ENCODE data around the gene SPDYE16.
"Not testable (repeated sequence)": the region's sequence is repeated elsewhere in the genome, so short reads cannot be mapped to it uniquely, and the experiment has no call there.

SPDYE16 gene

DNA sequence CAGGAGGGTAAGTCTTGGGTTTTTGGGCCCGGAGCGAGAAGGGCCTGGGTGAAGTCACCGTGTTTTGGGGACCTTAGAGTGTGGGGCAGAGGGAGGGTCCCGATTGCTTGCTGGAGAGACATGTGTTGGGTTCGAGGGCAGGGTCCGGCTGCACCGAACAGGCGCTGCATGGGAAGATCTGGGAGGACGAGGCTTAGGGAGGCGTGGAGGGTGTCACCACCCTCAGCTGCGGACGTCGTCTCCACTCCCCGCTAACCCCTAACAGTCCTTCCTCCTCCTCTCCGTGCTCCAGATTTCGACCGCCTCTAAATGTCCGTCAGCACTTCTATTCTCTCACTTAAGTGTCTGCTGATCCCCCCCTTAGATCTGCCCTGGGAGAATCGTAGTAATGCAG lies 6.8 kb upstream of the SPDYE16 start:
- DNase-seq (ENCODE audit: low read depth): not testable (repeated sequence)

DNA sequence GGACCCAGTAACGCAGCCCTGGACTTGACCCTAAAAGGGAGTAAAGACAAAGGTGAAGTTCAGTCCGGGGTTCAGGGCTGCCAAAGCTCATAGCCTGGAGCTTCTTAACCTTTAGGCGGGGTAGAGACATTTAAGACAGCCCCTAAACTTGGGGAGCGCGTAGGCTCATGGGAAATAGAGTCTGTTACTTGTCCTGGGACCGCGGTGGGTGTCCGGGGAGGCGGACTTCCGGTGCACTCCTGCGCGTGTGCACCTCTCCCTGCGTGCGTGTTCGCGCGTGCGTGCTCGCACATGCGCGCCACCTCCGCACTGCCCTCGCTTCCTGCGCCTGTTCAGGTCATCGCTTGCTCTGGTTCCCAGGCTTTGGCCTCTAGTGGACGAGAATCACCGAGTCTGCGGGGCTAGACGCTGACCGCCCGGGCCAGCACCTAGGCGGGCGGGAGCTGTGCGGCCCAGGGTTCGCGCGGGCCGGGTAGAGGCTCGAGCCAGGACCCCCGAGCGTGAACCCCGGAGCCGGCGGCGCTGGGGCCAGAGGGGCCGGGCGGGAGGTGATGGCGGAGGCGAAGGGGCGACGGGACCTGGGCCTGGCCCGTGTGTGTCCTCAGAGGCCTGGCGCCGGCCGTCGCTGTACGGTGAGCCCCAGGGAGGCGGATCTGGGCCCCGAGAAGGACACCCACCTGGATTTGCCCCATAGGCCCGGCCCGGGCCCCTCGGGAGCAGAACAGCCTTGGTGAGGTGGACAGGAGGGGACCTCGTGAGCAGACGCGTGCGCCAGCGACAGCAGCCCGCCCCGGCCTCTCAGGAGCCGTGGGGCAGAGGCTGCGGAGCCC lies 6.1 kb upstream of the SPDYE16 start:
- peak; percentile 77 for DNase-seq (ENCODE audit: low read depth)

DNA sequence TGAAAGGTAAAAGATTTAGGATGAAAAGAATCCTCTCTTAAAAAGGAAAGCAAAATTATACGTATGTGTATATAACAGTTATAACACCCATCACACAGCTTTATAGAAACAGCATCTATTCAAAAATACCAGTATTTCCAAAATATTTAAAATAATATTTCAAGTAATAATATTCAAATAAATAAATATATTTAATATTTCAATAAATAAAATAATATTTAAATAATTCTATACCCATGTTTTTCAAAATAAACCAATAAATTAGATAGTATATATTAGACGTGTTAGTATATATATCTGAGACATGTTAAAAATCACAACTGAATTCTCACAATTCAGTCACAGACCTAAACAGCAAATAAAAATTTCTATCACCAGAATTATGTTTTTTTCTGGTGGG lies 11.5 kb downstream of the SPDYE16 start:
- DNase-seq (ENCODE audit: low read depth): not testable (repeated sequence)

DNA sequence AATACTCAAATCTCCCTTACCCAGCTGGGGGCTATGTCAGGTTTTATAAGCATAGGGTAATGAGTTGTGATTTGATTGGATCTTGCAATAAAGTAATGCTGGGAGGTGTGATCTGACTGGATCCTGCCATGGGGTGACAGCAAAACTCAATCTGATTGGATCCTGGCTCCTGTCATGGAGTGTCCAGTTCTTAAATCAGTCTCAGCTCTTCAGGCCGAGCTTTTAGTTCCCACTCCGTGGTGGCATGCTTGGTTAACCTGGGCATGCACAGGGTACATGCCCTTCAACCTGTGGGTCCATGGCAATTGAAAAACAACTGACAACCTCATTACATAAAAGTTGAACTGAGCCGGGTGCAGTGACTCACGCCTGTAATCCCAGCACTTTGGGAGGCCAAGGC lies 16.9 kb downstream of the SPDYE16 start:
- not testable (repeated sequence) for DNase-seq (ENCODE audit: low read depth)

DNA sequence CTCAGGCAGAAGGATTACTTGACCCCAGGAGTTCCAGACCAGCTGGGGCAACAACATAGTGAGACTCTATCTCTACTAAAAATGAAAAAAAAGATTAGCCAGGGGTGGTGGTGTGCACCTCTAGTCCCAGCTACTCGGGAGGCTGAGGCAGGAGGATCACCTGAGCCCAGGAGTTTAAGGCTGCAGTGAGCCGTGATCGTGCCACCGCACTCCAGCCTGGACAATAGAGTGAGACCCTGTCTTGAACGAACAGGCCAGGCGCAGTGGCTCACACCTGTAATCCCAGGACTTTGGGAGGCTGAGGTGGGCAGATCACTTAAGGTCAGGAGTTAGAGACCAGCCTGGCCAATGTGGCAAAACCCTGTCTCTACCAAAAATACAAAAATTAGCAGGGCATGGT lies 26.2 kb downstream of the SPDYE16 start:
- DNase-seq (ENCODE audit: low read depth): not testable (repeated sequence)

DNA sequence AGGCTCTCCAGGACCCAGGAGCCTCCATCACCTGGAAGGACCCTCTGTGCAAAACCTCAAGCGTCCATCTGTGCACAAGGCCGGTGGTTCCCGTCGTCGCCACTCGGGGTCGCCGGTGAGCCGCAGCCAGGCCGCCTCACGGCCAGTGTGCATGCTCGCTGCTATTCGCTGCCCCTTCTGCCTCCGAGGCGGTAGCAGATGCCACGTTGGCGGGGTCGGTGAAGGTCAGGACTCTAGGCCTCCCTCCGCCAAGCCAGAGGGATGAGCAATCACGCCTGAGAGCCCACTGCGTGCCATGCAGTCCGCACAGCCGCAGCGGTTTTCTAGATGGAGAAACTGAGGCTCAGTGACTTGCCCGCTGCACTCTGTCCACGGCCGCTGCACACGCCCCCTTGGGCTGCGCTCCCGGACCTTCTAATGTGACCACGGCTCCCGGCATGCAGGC lies 27.1 kb downstream of the SPDYE16 start:
- DNase-seq (ENCODE audit: low read depth): no peak

DNA sequence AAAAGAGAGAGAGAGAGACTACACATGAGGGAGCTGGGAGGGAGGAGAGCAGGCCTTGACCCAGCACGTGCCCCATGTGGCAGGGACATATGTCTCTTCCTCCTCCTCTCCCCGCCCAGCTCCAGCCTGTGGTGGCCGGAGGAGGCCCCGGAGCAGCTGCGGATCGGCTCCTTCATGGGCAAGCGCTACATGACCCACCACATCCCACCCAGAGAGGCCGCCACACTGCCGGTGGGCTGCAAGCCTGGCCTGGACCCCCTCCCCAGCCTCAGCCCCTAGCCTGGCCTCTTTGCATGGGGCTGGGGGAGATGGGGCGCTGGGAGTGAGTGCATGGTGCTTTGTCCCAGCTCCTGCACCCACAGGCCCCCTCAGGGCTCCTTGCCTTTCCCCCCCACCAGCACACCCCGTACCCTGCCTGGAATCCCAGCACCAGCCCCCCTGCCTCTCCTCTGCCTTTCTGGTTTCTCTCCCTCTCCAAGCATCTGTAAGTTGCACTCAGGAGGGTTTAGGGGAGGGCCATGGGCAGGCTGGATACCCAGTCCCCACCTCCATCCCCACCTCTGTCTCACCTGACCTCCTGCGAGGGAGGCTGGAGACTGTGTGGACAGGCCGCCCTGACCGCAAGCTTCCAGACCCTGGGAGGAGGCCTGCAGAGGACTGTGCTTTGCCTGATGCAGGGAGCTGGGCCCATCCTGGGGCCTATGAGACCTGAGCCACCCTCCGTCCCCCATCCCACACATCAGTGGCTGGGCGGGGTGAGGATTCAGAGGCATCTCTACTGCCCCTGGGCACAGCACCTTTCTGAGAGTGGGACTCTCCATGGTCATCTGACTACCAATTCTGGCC lies 27.9 kb downstream of the SPDYE16 start:
- DNase-seq (ENCODE audit: low read depth): no peak

DNA sequence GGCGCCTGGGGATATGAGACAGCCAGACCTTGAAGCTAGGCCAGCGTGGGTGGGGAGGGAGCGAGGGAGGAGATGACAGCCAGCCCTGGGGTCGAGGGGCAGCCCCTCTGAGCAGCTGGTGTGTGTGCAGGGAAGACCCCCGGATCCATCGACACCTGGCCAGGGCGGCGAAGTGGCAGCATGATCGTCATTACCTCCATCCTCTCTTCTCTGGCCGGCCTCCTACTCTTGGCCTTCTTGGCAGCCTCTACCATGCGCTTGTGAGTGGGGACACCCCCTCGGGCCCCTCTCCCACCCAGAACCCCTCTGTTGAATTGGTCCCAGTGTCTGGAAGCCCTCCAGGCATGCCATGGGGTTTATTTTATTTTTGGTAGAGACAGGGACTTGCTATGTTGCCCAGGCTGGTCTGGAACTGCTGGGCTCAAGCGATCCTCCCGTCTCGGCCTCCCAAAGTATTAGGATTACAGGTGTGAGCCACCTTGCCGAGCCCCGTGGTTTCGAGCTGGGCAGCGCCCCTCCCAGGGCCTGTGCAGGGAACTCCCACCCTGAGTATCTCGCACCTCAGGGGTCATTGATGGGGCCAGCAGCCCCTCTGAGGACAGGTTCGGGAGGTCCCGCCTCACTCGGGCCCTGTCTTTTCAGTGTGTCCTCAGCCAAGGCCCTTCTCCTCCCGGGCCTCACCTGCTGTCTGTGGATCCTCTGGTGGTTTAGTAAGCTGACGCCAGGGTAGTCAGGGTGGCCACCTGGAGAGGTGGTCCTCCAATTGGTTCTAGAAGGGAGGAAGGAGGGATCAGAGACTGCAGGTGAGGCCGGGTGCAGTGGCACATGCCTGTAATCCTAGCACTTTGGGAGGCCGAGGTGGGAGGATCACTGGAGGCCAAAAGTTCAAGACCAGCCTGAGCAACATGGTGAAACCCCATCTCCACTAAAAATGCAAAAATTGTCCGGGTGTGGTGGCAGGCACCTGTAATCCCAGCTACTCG lies 29.0 kb downstream of the SPDYE16 start:
- DNase-seq (ENCODE audit: low read depth): no peak

DNA sequence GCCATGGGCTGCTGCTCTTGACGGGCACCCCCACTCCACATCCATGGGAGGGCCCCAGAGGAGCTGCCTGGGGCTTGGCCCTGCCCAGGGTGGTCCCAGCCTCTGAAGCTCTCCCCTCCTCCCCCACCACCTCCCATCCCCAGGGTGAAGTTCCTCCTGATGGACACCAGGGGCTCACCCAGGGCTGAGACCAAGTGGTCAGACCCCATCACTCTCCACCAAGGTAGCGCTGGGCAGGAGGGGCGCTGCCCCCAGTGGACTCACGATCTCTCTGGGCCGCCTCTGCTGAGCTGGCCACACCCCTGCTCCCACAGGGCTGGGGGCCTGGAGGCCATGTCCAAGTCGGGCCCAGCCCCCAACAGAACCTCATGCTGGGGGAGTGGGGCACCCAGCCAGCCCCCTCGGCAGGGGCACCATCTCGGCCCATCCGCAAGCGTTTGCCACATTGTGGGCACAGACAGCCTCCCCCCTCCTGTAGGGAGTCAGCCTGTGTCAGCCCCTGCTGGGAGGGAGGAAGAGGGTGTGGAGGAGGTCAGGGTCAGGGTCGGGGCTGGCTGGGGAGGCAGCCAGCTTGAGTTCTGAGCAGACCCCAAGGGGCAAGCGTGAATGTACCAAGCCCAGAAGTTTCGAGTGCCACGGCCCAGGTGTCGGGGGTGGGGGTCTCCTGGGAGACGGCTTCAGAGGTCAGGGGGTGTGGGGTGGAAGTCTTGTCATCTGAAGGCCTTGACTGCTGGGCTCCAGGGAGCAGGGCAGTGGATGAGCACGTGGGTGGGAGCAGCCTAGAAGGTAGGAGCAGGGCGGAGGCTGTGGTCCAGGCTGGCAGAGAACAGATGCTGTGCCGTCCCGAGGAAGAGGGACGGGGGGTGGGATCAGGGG lies 29.9 kb downstream of the SPDYE16 start:
- no peak for DNase-seq (ENCODE audit: low read depth)

DNA sequence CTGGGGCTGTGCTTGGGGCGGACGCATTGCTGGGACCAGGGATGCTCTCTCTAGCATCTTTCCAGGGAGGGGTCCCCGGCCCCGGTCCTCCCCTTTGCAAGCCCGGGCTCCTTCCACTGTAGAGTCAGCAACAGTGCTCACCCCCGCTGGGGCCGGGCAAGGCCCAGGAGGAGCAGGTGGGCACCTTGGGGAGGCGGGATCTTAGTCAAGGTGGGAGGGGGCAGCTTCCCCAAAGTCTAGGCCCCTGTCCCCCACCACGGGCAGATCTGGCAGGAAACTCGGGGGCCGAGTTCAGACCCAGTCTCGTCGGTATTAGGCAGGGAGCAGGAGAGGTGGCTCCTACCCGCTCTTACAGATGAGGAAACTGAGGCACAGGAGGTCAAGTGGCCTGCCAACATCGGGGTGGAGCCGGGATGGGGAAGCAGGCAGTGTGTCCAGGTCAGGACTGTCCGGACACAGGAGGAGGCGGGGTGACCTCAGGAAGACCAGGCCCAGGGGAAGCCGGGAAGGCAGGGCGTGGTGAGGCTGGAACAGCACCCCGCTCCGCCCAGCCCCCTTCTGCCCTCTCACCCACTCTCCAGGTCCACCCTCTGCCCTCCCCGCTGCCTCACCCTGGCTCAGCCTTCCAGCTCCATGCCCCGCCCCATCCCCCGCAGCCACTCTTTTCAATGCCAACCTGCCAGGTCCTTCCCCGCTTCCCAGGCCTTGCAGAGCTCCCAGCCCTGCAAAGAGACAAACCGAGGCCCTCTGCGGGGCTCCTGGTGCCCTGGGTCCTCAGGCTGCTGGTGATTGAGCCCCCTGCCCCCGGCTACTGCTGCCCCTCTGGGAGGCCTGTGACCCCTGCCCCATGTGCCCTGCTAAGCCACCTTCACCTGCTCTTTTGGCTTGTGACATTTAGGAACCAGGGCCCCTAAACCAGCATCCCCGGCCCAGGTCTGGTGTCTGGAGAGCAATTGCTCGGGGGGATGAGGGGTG lies 30.9 kb downstream of the SPDYE16 start:
- not testable (repeated sequence) for DNase-seq (ENCODE audit: low read depth)

DNA sequence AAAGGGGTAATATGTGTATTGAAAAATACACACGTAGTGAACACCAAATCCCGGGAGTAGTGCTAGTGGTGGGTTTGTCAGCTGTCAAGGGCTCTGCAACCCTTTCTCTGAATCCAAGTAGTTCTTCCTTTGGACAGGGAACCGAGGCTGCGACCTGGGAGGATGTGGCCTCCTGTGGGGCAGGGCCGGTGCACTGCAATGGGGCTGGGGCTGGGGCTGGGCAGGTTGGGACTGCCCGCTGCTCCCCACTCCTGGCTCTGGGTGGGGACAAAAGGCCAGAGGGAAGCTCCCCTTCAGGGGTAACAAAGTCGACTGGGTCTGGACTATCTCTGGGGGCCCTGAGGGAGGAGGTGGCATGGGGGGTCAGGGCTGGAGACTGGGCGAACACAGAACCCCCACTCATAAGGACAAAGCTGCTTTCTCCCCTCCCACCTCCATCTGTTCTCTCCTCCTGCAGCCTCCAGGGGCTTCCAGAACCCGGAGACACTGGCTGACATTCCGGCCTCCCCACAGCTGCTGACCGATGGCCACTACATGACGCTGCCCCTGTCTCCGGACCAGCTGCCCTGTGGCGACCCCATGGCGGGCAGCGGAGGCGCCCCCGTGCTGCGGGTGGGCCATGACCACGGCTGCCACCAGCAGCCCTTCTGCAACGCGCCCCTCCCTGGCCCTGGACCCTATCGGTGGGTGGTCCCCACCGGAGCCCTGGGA lies 31.7 kb downstream of the SPDYE16 start:
- DNase-seq (ENCODE audit: low read depth): not testable (repeated sequence)

DNA sequence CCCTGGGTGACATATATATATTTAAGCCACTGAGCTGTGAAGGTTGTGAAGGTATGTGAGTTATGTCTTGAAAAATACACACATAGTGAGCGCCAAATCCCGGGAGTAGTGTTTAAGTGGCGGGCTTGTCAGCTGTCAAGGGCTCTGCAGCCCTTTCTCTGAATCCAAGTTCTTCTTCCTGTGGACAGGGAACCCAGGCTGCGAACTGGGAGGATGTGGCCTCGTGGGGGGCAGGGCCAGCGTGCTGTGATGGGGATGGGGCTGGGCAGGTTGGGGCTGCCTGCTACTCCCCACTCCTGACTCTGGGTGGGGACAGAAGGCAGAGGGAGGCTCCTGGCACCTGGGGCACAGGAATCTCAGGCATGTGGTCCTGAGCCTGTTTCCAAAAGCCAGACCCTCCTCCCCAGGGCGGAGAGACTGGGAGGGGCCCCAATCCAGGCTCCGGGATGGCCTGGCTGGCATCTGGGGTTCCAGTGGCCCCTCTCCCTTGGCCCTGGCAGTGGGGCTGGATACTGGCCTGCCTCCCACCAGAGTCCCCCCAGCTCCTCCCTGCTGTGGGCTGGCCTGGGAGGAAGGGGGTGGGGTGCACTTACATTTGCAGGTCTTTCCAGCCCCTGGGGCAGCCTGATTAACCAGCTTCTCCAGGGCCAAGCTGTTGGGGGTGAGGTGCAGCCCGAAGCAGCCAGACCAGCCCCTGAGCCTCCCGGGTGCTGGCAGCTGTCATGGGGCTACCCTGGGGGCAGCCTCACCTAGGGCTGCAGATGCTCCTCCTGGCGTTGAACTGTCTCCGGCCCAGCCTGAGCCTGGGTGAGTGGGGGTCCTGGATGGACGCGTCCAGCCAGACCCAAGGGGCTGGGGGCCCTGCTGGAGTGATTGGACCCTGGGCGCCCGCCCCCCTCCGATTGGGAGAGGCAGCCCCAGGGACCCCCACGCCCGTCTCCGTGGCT lies 32.9 kb downstream of the SPDYE16 start, which contains the start of gene UPK3B:
Gene UPK3B (plus strand): TSS at position 622 of the 947 bp plus-strand sequence. CDS start 101 bp downstream, at position 723.
- DNase-seq (ENCODE audit: low read depth): no peak

DNA sequence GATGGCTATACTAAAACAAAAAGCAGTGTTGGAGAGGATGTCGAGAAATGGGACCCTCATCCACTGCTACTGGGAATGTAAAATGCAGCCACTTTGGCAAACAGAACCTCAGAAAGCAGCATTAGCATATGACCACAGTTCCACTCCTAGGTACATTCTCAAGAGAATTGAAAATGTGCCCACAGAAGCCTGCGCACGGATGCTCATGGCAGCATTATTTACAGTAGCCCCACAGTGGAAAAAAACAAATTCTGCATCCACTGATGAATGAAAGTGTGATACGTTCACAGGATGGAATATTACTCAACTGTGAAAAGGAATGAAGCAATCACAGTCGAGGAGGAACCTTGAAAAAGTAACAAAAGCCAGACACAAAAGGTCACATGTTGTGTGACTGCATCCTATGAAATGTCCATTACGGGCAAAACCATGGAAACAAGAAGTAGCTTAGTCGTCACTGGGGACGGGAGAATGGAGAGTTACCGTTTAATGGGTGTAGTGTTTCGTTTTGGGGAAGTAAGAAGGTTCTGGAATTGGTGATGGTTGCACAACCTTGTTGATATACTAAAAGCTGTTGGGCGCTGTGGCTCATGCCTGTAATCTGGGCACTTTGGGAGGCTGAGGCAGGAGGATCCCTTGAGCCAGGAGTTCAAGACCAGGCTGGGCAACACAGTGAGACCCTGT lies 35.2 kb downstream of the SPDYE16 start:
- DNase-seq (ENCODE audit: low read depth): no peak

DNA sequence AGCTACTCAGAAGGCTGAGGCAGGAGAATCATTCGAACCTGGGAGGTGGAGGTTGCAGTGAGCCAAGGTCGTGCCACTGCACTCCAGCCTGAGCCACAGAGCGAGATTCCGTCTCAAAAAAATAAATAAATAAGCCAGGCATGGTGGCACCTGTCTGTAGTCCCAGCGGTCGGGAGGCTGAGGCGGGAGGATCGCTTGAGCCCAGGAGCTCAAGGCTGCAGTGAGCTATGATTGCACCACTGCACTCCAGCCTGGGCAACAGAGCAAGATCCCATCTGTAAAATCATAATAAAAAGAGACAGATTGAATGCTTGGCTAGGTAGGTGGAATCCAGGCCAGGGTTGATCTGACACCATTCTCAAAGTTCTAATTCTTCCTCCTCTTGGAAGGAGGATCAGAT lies 36.5 kb downstream of the SPDYE16 start:
- not testable (repeated sequence) for DNase-seq (ENCODE audit: low read depth)

DNA sequence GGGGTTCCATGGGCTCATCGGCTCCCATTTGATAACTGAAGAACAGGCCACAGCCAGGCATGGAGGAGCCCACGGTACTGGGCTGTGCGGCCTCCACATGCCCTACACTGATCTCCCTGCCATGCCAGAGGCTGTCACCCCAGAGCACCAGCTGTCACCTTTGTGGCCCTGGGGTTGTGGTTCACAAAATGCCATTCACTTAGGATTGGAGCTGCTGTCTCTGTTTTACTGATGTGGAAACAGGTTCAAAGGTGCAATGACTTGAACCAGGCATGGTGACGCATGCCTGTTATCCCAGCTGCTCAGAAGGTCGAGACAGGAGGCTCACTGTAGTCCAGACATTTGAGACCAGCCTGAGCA lies 37.0 kb downstream of the SPDYE16 start:
- no peak for DNase-seq (ENCODE audit: low read depth)

DNA sequence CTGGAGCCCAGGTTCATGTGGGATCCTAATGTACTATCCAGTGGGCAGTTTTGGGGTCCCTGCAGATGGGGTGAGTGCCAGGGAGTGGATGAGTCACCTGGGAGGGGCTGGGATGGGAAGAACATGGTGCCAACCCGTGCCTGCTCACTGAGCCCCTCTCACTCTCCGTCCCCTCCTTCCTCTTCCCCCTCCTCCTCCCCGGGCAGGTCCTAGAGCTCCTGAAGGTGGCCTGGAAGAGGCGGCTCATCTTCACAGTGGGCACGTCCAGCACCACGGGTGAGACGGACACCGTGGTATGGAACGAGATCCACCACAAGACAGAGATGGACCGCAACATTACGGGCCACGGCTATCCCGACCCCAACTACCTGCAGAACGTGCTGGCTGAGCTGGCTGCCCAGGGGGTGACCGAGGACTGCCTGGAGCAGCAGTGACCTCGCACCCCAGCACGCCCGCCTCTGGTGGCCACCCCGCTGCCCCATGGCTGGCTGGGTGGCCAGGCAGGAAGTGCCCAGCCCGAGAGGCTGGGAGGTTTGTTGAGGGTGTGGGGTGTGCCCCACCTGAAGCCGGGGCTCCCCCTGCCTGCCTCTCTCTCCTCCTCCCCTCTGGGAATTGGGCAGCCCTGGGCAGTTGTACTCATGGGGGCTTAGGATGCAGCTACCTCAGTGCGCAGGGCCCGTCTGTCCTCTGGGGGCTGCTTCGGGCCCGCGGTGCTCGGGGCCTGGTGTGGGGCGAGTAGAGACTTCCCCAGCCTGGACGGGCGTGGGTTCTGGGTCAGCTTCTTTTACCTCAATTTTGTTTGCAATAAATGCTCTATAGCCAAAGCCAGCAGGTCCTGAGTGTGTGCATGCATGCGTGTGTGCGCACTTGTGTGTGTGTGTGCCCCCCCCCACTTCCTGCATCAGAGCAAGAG lies 37.7 kb downstream of the SPDYE16 start:
- DNase-seq (ENCODE audit: low read depth): no peak

All from stimulated activated CD8-positive, alpha-beta memory T cell treated with anti-CD3 and anti-CD28 coated beads, Interleukin-12 subunit alpha, Interleukin-12 subunit beta, amount 100 ng/mL, for 4 hours (primary cell).